Tibial artery (tissue), 4 donors: ENCODE data around the gene RAB3A.
A peak's percentile ranks its signal among the peaks of the same experiment; 100 is the strongest.

Source experiments
- DNase-seq, 2 donors: peaks; one replicate each; pipeline ENCODE4 v3.0.0-alpha.2; 2019
- H3K27ac ChIP-seq, 2 donors: fragments of 200-600 bp; sonication (generic) in 1 of 2; 1 replicate in 1 of 2; 2 replicates in 1 of 2; pipeline ENCODE4 v1.5.1; 2018 to 2019; ENCODE audit warnings: mild to moderate bottlenecking in 1 of 2
- H3K27me3 ChIP-seq, 2 donors: fragments of 200-600 bp; sonication (generic) in 1 of 2; one replicate each; pipeline versions ENCODE4 v1.5.1 to v1.6.0; 2016 to 2019
- H3K36me3 ChIP-seq, 3 donors: fragments of 200-600 bp; sonication (generic) in 2 of 3; one replicate each; pipeline ENCODE4 v1.5.1; 2016 to 2019; ENCODE audit warnings: mild to moderate bottlenecking in 2 of 3
- H3K4me1 ChIP-seq, 4 donors: fragments of 200-600 bp; sonication (generic) in 2 of 4; 1 replicate in 3 of 4; 2 replicates in 1 of 4; pipeline ENCODE4 v1.5.1; 2016 to 2019
- H3K4me3 ChIP-seq, 2 donors: fragments of 200-600 bp; sonication (generic) in 1 of 2; 1 replicate in 1 of 2; 2 replicates in 1 of 2; pipeline ENCODE4 v1.5.1; 2018 to 2019; ENCODE audit warnings: mild to moderate bottlenecking in 2 of 2
- H3K9me3 ChIP-seq, 3 donors: fragments of 200-600 bp; sonication (generic) in 1 of 3; one replicate each; pipeline ENCODE4 v1.5.1; 2016 to 2019
- CTCF ChIP-seq, 2 experiments: fragments of 200-600 bp in 1 of 2; fragments of 450-650 bp in 1 of 2; IDR thresholded peaks; one replicate each; pipeline ENCODE4 v1.5.1; 2017 to 2019; ENCODE audit warnings: antibody characterized with exemption in 2 of 2, mild to moderate bottlenecking in 1 of 2, moderate library complexity in 1 of 2
- intact Hi-C: fragments of 100-400 bp; cut with DNase I; formaldehyde crosslinking; loops from one replicate; pipeline ENCODE4 v1.15.0; 2023; ENCODE audit warnings: low total_unique reads

Gene RAB3A

DNA sequence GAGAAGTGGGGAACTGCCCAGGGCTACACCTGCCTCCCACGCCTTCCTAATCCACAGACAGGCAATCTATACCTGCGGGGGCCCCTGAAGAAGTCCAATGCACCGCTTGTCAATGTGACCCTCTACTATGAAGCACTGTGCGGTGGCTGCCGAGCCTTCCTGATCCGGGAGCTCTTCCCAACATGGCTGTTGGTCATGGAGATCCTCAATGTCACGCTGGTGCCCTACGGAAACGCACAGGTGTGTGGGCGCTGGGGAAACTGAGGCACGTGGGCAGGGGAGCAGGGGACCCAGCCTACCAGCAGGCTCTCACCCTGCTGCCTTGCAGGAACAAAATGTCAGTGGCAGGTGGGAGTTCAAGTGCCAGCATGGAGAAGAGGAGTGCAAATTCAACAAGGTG, 28.9 kb downstream of the RAB3A start:
- no peaks in the 10 kb centered on the region for H3K36me3 ChIP-seq
- intact Hi-C loops, result no loop called here
- H3K9me3 ChIP-seq, result no peaks in the 10 kb centered on the region
- no peak for TF ChIP-seq CTCF (IDR thresholded peaks at IDR 0.05)
- H3K4me1 ChIP-seq, result peaks cover 0 to 17% (median 11%) of the 10 kb centered on the region in 4 donors
- peak overlapping the region; percentile 56 to 61 for H3K4me3 ChIP-seq
- peaks cover 0 to 4% of the 10 kb centered on the region in 2 donors for H3K27me3 ChIP-seq
- no peak overlapping the region for H3K27ac ChIP-seq
- DNase-seq, result no peak

GRCh38 chr19:18173572-18174288, 30.1 kb downstream of the RAB3A start, which contains the start of gene IFI30:
Gene IFI30 (plus strand): TSS chr19:18173813. CDS start chr19:18173842, 29 bp downstream.
- no peak for TF ChIP-seq CTCF (IDR thresholded peaks at IDR 0.05)
- H3K27me3 ChIP-seq, result peaks cover 0 to 4% of the 10 kb centered on the region in 2 donors
- peak within 1 kb of the TSS; percentile 56 to 61 for H3K4me3 ChIP-seq
- intact Hi-C loops, result no loop called here
- peaks cover 0 to 13% (median 9%) of the 10 kb centered on the region in 3 donors for H3K36me3 ChIP-seq
- peak within 1 kb of the TSS; percentile 4 to 49 for H3K27ac ChIP-seq
- DNase-seq, result peak; percentile 73 to 90
- no peaks in the 10 kb centered on the region for H3K9me3 ChIP-seq
- H3K4me1 ChIP-seq, result peaks cover 0 to 17% (median 11%) of the 10 kb centered on the region in 4 donors

- no peak for TF ChIP-seq CTCF (IDR thresholded peaks at IDR 0.05)
- Histone ChIP-seq H3K9me3 (no peaks in the 10 kb centered on the region), H3K4me1 (peaks cover 0 to 17% (median 11%) of the 10 kb centered on the region in 4 donors), H3K27me3 (peaks cover 0 to 4% of the 10 kb centered on the region in 2 donors), H3K4me3 (peak overlapping the region; percentile 56 to 61), H3K27ac (peak overlapping the region; percentile 4 to 49), H3K36me3 (peaks cover 0 to 19% (median 14%) of the 10 kb centered on the region in 3 donors)
- DNase-seq, result peak; percentile 78 to 85
- intact Hi-C loops, result no loop called here
Measured at GRCh38 chr19:18173054-18173571, 30.7 kb downstream of the RAB3A start.

- Histone ChIP-seq H3K9me3 (no peaks in the 10 kb centered on the region), H3K36me3 (peaks cover 2 to 25% (median 19%) of the 10 kb centered on the region in 3 donors), H3K27ac (peak overlapping the region; percentile 4 to 49), H3K27me3 (peaks cover 0 to under 1% of the 10 kb centered on the region in 2 donors), H3K4me3 (no peak overlapping the region), H3K4me1 (peaks cover 0 to 17% (median 11%) of the 10 kb centered on the region in 4 donors)
- TF ChIP-seq CTCF (IDR thresholded peaks at IDR 0.05), result no peak
- intact Hi-C loops, result no loop called here
- no peak for DNase-seq
Measured at GRCh38 chr19:18172331-18173053, 31.4 kb downstream of the RAB3A start.

GRCh38 chr19:18171605-18172327, 32.1 kb downstream of the RAB3A start:
- H3K27ac ChIP-seq, result no peak overlapping the region

More at GRCh38 chr19:18171605-18172327, 32.1 kb downstream of the RAB3A start:
- Histone ChIP-seq H3K36me3 (peaks cover 8 to 32% (median 26%) of the 10 kb centered on the region in 3 donors), H3K27me3 (no peaks in the 10 kb centered on the region), H3K4me1 (peaks cover 0 to 17% (median 11%) of the 10 kb centered on the region in 4 donors), H3K9me3 (no peaks in the 10 kb centered on the region), H3K4me3 (no peak overlapping the region)
- DNase-seq, result no peak
- TF ChIP-seq CTCF (IDR thresholded peaks at IDR 0.05), result no peak
- intact Hi-C loops, result no loop called here
